Mesenchymal stem cell (in vitro differentiated cells and primary cell): ENCODE results near the gene HOXC5.

Experiments
- DNase-seq: peaks from one replicate; pipeline ENCODE4 v3.0.0-alpha.2; 2013
- H2AFZ ChIP-seq: one replicate; pipeline ENCODE4 v1.6.1; 2013; ENCODE audit warnings: low read depth, mild to moderate bottlenecking, control low read depth, inconsistent platforms, low read length, moderate library complexity
- H2AK5ac ChIP-seq: 2 replicates; pipeline ENCODE4 v1.6.1; 2013; ENCODE audit warnings: low read length, moderate library complexity, mild to moderate bottlenecking, inconsistent platforms; ENCODE audit not compliant: severe bottlenecking
- H2BK120ac ChIP-seq: one replicate; pipeline ENCODE4 v1.6.1; 2013; ENCODE audit warnings: low read depth, mild to moderate bottlenecking, inconsistent platforms, low read length, moderate library complexity
- H2BK12ac ChIP-seq, 2 experiments: one replicate each; pipeline ENCODE4 v1.6.1; 2013; ENCODE audit warnings: inconsistent platforms in 2 of 2, low read length in 2 of 2, mild to moderate bottlenecking in 2 of 2, moderate library complexity in 2 of 2, control low read depth in 1 of 2
- H2BK15ac ChIP-seq: one replicate; pipeline ENCODE4 v1.6.1; 2013; ENCODE audit warnings: mild to moderate bottlenecking, low read depth, inconsistent platforms; ENCODE audit not compliant: poor library complexity, severe bottlenecking
- H2BK5ac ChIP-seq: 2 replicates; pipeline ENCODE4 v1.6.1; 2013; ENCODE audit warnings: low read depth, mild to moderate bottlenecking, low read length, control low read depth, inconsistent platforms; ENCODE audit not compliant: poor library complexity, severe bottlenecking
- H3K14ac ChIP-seq, 2 experiments: one replicate each; pipeline ENCODE4 v1.6.1; 2013; ENCODE audit warnings: inconsistent platforms in 2 of 2, low read length in 2 of 2, control low read depth in 1 of 2, mild to moderate bottlenecking in 1 of 2, moderate library complexity in 1 of 2
- H3K18ac ChIP-seq, 2 experiments: one replicate each; pipeline ENCODE4 v1.6.1; 2013; ENCODE audit warnings: inconsistent platforms in 2 of 2, low read length in 2 of 2, control low read depth in 1 of 2, low read depth in 1 of 2, mild to moderate bottlenecking in 1 of 2
- H3K23ac ChIP-seq, 2 experiments: one replicate each; pipeline ENCODE4 v1.6.1; 2013; ENCODE audit warnings: inconsistent platforms in 2 of 2, low read length in 2 of 2, mild to moderate bottlenecking in 2 of 2, moderate library complexity in 2 of 2, control low read depth in 1 of 2
- H3K27ac ChIP-seq: 2 replicates; pipeline ENCODE4 v1.5.1; 2013; ENCODE audit warnings: mild to moderate bottlenecking, moderate library complexity, low read length, control low read depth, inconsistent platforms; ENCODE audit not compliant: poor library complexity, severe bottlenecking
- H3K27me3 ChIP-seq, 2 experiments: 2 replicates each; pipeline versions ENCODE4 v1.6.1 to v1.7.0; 2013; ENCODE audit warnings: low read length in 2 of 2, mild to moderate bottlenecking in 2 of 2, moderate library complexity in 2 of 2, control low read depth in 1 of 2, inconsistent platforms in 1 of 2; ENCODE audit not compliant: control insufficient read depth in 1 of 2, insufficient read depth in 1 of 2
- H3K36me3 ChIP-seq, 2 experiments: 2 replicates each; pipeline versions ENCODE4 v1.6.1 to v1.7.0; 2013; ENCODE audit warnings: low read length in 2 of 2, control low read depth in 1 of 2, inconsistent platforms in 1 of 2, low read depth in 1 of 2, mild to moderate bottlenecking in 1 of 2; ENCODE audit not compliant: insufficient read depth in 2 of 2, control insufficient read depth in 1 of 2
- H3K4ac ChIP-seq, 2 experiments: one replicate each; pipeline ENCODE4 v1.6.1; 2013; ENCODE audit warnings: inconsistent platforms in 2 of 2, low read length in 2 of 2, mild to moderate bottlenecking in 2 of 2, moderate library complexity in 2 of 2, control low read depth in 1 of 2, low read depth in 1 of 2
- H3K4me1 ChIP-seq: 2 replicates; pipeline ENCODE4 v1.6.1; 2013; ENCODE audit warnings: low read depth, low read length, control low read depth; ENCODE audit not compliant: control insufficient read depth, insufficient read depth
- H3K4me2 ChIP-seq: 2 replicates; pipeline ENCODE4 v1.6.1; 2013; ENCODE audit warnings: low read length, mild to moderate bottlenecking, inconsistent platforms; ENCODE audit not compliant: poor library complexity, severe bottlenecking
- H3K4me3 ChIP-seq, 2 experiments: 2 replicates each; pipeline versions ENCODE4 v1.5.1 to v1.7.0; 2013; ENCODE audit warnings: low read length in 2 of 2, mild to moderate bottlenecking in 2 of 2, control low read depth in 1 of 2, low read depth in 1 of 2; ENCODE audit not compliant: insufficient read depth in 1 of 2
- H3K79me1 ChIP-seq: replicated peaks from 2 replicates; pipeline ENCODE4 v1.6.1; 2013; ENCODE audit warnings: mild to moderate bottlenecking, control low read depth, low read length, inconsistent platforms; ENCODE audit not compliant: poor library complexity, severe bottlenecking
- H3K9ac ChIP-seq: 2 replicates; pipeline ENCODE4 v1.7.0; 2013; ENCODE audit warnings: mild to moderate bottlenecking, low read length, moderate library complexity
- H3K9me3 ChIP-seq: 2 replicates; pipeline ENCODE4 v1.7.0; 2013; ENCODE audit warnings: mild to moderate bottlenecking, low read length; ENCODE audit not compliant: control insufficient read depth
- H4K8ac ChIP-seq: one replicate; pipeline ENCODE4 v1.6.1; 2013; ENCODE audit warnings: inconsistent platforms, mild to moderate bottlenecking, low read length, moderate library complexity
- H4K91ac ChIP-seq: one replicate; pipeline ENCODE4 v1.6.1; 2013; ENCODE audit warnings: mild to moderate bottlenecking, low read length, inconsistent platforms
- WGBS: methylation state at CpG from one replicate; pipeline ENCODE4 v1.1.7; 2013; ENCODE audit warnings: mixed read lengths; 5-methylcytosine and 5-hydroxymethylcytosine counted together

The HOXC5 gene

DNA sequence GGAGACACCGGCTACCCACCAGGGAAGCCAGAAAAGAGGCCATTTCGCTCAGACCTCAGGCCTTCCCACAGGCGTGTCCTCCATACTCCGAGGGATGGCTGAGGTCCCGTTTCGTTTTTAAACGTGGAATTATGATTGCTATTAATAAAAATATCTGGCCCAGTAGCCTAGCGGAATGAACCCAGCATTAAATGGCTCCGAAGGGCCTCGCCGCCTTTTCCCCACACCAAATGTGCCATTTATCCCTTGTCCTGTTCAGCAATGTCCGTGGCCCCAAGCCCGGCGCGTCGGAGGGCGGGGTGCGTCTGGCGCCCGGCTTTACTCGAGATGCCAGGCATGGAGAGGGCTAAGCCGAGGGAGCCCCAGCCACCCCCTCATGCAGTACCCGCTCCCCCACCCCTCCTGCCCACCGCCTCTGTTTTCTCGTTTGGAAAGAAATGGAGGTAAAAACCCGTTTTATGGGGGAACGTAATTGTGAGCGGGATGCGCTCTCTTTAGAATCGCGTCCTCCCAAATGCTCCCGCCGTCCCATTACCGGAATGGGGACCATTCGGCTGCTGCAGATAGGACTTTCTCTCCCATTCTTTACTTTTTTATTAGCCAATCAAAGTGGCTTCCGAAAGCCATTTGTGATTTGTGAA is 18.4 kb upstream of the HOXC5 start:
- peaks cover 21% of the 10 kb centered on the region for H3K4me1 ChIP-seq
- H3K36me3 ChIP-seq: no peaks in the 10 kb centered on the region
- H3K4me3 ChIP-seq: peak overlapping the region in 1 of 2 experiments; percentile 77
- peak overlapping the region; percentile 70 for H4K91ac ChIP-seq
- no peak overlapping the region for H3K14ac ChIP-seq
- peak overlapping the region; percentile 75 to 92 for H2BK12ac ChIP-seq
- peak overlapping the region; percentile 63 for H2BK15ac ChIP-seq
- H3K4me2 ChIP-seq: peak overlapping the region; percentile 82
- 14% methylated on average over 22 of the region's 36 CpGs for WGBS
- peak overlapping the region; percentile 97 for H2AK5ac ChIP-seq
- H3K27me3 ChIP-seq: no peaks in the 10 kb centered on the region
- H4K8ac ChIP-seq: peak overlapping the region; percentile 90
- H2BK120ac ChIP-seq: peak overlapping the region; percentile 88
- H3K27ac ChIP-seq: peak overlapping the region; percentile 98
- peak overlapping the region; percentile 82 to 92 for H3K4ac ChIP-seq
- H2AFZ ChIP-seq: peak overlapping the region; percentile 72
- H3K79me1 ChIP-seq: no peaks in the 10 kb centered on the region
- peak overlapping the region; percentile 48 for H2BK5ac ChIP-seq
- DNase-seq: no peak
- H3K18ac ChIP-seq: peak overlapping the region; percentile 91 to 96
- H3K23ac ChIP-seq: peak overlapping the region in 1 of 2 experiments; percentile 92
- peak overlapping the region; percentile 96 for H3K9ac ChIP-seq
- no peaks in the 10 kb centered on the region for H3K9me3 ChIP-seq

DNA sequence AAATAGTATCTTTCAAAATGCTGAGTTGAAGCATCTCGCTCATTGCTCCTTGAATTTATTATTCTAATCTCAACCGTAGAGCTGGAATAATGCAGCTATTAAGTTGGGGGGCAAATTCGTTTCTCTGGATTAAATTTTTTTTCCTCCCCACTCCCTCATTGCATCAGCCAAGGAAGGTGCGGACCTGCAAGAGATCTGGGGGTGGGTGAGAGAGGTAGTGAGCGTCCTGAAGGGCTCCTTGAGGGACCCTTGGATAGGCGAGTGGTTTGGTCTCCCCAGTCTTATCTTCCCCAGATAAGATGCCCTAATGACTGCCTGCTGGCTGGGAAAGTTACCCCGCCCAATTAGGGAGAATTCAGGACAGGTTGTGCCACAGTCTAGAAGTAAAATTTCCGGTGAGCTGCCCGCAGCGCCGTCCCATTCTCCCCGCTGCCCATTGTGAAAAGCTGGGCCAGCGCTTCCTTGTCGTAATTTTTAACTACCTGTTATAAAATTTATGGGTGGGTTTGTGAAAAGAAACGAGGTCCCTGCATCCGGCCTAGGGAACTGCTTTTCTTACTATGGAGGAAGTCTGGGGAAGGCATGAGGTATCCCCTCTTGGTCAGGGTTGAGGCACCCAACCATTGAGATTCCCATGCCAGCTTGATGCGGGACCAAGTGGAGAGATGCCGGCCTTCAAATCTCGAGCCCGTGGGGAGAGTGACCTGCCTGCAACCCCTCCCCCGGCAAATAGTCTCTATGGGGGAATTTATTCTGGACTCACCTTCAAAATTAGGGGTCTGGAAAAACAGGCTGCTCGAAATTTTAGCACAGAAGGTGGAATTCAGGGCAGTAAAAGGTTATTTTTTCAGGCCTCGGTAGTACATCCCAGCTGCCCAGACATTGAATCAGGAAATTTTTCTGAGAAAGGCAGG is 17.6 kb upstream of the HOXC5 start:
- 39% methylated on average over 18 of the region's 23 CpGs for WGBS
- Histone ChIP-seq H3K4me3 (peak overlapping the region in 1 of 2 experiments; percentile 79), H3K9ac (peak overlapping the region; percentile 96), H3K27ac (peak overlapping the region; percentile 98), H3K4me1 (peaks cover 24% of the 10 kb centered on the region), H3K79me1 (no peaks in the 10 kb centered on the region), H3K18ac (peak overlapping the region; percentile 57 to 74), H3K4me2 (peak overlapping the region; percentile 69), H2BK5ac (peak overlapping the region; percentile 84), H2AFZ (no peak overlapping the region), H3K14ac (no peak overlapping the region), H3K4ac (peak overlapping the region in 1 of 2 experiments; percentile 49), H3K27me3 (no peaks in the 10 kb centered on the region), H2BK15ac (no peak overlapping the region), H4K8ac (peak overlapping the region; percentile 90), H3K36me3 (no peaks in the 10 kb centered on the region), H3K9me3 (no peaks in the 10 kb centered on the region), H2BK12ac (peak overlapping the region in 1 of 2 experiments; percentile 21), H4K91ac (peak overlapping the region; percentile 76), H2AK5ac (peak overlapping the region; percentile 99), H3K23ac (peak overlapping the region in 1 of 2 experiments; percentile 86), H2BK120ac (peak overlapping the region; percentile 68)
- no peak for DNase-seq

DNA sequence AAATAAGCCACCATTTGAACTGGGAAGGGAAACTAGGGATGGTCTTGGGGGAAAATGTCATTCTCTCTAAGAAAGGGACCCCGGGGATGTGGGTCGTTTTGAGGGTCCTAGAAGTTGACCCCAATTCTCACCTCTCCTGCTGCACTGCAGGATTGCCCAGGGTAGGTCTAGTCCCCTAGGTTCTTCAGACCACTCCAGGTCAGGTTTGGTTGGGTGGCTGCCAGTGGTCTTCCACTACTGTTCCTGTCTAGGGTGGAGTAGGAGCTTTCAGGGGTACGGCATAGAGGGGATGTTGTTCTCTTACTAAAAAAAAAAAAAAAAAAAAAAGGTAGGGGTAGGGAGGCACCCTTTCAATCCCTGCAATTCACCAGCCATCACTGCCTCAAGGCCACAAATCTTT is 16.8 kb upstream of the HOXC5 start:
- no peak overlapping the region for H3K14ac ChIP-seq
- peak overlapping the region; percentile 55 to 91 for H3K18ac ChIP-seq
- 33% methylated on average over 2 of the region's 3 CpGs for WGBS
- peak overlapping the region; percentile 63 for H3K4me2 ChIP-seq
- no peak overlapping the region for H2AFZ ChIP-seq
- peak overlapping the region; percentile 44 for H2BK120ac ChIP-seq
- H2BK12ac ChIP-seq: peak overlapping the region in 1 of 2 experiments; percentile 87
- H3K9ac ChIP-seq: peak overlapping the region; percentile 96
- no peaks in the 10 kb centered on the region for H3K27me3 ChIP-seq
- no peaks in the 10 kb centered on the region for H3K9me3 ChIP-seq
- no peaks in the 10 kb centered on the region for H3K79me1 ChIP-seq
- H3K36me3 ChIP-seq: no peaks in the 10 kb centered on the region
- H3K4me3 ChIP-seq: peak overlapping the region in 1 of 2 experiments; percentile 79
- H4K91ac ChIP-seq: peak overlapping the region; percentile 95
- no peak overlapping the region for H3K23ac ChIP-seq
- H3K4me1 ChIP-seq: peaks cover 24% of the 10 kb centered on the region
- no peak overlapping the region for H4K8ac ChIP-seq
- peak overlapping the region; percentile 63 for H2BK15ac ChIP-seq
- H2AK5ac ChIP-seq: peak overlapping the region; percentile 42
- peak overlapping the region in 1 of 2 experiments; percentile 55 for H3K4ac ChIP-seq
- peak overlapping the region; percentile 98 for H3K27ac ChIP-seq
- H2BK5ac ChIP-seq: peak overlapping the region; percentile 60
- DNase-seq: no peak
